GM18870 (cell line): Measurements from ENCODE around the gene ZIK1.
A peak's percentile ranks its signal among the peaks of the same experiment; 100 is the strongest.

Experiments used
- ATAC-seq: cut with Tn5 transposase; IDR thresholded peaks from one replicate; pipeline ENCODE4 v1.9.1; 2021; ENCODE audit warnings: moderate library complexity; ENCODE audit not compliant: unreplicated experiment

ZIK1 gene

DNA sequence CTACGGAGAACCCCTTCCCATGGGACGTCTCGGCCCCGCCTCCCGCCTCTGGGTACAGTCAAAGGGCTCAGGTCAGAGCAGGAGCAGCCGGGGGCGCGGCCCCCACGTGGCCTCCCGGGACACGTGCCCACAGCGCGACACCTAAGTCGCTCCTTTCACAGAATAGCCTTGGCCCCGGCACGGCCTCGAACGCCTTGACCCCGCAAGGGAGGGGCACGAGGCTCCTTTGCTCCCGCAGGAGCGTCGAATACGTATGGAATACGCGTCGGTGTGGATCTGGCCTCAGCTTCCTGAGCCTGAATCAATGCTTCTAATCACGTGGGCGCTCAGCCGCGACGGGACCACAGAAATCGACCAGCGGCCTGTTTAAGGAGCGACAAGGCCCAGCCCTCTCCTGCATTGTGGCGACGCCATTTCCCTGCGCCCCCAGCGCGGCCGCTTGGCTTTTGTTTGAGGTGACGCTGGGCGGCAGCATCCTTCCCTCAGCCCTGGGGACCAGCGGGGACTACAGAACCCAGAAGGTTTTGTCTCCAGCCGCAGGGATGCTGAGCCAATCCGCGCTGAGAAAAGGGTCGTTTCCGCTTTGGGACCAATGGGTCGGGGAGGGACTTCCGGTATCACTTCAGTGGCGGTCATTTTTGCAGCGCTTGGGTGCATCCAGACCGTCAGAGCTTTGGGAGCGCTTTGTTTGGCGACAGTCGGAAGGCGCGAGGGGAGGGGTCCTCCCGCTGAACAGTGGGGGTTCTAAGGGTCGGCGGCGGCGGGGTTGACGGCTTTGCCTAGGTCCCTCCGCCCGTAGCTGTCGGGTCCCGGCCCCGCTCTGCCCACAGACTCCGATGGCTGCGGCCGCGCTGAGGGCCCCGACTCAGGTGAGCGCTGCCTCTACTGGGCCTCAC, at the start of gene ZIK1:
TSS of gene ZIK1 (plus strand) at position 625 of the 896 bp plus-strand sequence. CDS start at position 837, 212 bp downstream.
- ATAC-seq: no peak

DNA sequence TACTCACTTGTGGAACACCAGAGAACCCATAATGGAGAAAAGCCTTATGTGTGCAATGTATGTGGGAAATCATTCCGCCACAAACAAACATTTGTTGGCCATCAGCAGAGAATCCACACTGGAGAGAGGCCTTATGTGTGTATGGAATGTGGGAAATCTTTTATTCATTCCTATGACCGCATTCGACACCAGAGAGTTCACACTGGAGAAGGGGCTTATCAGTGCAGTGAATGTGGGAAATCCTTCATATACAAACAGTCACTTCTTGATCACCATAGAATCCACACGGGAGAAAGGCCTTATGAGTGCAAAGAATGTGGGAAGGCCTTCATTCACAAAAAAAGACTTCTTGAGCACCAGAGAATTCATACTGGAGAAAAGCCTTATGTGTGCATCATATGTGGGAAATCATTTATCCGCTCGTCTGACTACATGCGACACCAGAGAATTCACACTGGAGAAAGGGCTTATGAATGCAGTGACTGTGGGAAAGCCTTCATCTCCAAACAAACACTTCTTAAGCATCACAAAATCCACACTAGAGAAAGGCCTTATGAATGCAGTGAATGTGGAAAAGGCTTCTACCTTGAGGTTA, 45.9 kb upstream of the ZIK1 start:
- no peak for ATAC-seq

DNA sequence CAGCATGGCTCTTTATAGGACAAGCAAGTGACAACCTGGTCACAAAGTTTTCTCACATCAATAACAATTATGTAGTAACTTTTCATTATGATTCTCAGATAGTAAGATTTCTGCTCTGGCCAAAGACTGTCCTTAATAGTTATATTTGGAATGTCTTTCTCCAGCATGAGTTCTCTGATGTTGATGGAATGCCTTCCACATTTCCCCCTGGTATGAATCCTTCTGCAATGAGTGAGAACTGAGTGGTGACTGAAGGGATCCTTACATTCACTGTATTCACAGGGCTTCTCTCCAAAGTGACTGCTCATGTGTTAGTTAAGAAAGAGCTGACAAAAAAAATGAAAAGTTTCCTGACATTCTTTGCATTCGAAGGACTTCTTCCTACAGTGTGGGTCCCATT, 37.4 kb upstream of the ZIK1 start:
- no peak for ATAC-seq

DNA sequence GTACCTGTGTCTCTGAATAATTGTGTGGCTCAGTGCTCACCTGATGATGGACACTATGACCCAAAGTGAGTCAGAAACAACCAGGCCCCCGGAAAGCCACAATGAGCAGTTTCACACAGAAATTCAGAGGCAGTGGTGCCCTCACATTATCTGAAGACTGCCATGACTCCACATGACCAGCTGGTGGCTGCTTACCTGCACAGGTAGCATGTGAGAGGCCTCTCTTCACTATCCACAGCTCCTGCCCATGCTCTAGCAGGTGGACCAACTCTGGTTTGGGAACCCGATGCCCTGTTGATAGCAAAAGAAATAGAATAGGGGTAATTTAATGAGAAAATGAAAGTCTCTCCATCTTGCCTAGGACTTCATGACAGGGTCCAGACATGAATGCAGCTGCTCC, 31.5 kb upstream of the ZIK1 start:
- ATAC-seq: no peak

DNA sequence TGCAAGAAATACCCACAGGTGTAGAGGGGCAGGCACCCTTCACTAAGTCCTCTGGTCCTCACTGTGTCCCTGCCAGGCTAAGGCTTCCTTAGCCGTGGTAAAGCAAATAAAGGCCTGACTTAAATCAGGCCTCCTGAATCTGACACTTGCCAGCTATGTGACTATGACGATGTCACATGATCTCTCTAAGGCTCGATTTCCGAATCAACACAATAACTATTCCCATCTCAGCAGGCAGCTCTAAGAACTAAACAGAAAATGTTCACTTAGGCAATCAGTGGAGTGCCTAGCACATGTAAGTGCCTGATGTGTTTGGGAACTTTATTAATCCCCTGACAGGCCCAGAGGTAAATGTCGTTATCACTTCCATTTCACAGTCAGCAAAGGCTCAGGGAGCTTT, 26.3 kb upstream of the ZIK1 start:
- no peak for ATAC-seq

DNA sequence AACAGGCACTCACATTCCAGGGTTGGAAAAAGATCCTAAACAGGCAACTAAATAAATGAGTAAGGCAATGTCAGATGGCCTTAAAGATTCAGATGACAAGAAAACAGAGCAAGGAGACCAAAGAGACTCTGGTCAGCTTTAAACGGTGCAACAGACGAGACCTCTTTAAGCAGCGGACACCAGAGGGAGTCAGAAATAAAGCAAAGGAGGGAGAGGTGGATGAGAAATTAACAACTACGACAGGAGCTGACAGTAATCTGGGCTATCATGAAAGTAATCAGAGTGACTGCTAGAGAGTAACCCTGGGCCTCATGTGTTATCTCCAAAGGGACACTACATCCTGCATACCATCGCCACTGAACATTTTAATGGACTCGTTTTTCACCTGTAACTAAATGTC, 25.4 kb upstream of the ZIK1 start:
- ATAC-seq: no peak

DNA sequence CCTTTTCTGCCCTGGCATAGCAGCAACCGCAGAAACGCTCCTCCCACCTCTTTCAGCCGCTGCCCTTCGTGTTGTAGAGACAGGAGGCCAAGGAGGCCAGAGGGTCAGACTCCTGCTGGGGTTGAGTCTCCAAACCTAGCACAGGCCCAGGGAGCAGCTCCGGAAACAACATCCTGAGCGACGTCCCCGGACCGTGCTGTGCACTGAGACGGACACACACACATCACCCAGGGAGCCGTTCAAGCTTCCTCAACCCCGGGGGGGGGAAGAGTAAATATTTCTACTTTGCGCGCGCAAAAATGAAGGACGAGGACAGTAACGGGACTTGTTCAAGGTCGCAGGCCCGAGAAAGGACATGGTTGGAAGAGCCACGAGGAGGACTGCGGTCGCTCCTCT, 24.9 kb upstream of the ZIK1 start:
- ATAC-seq: no peak

DNA sequence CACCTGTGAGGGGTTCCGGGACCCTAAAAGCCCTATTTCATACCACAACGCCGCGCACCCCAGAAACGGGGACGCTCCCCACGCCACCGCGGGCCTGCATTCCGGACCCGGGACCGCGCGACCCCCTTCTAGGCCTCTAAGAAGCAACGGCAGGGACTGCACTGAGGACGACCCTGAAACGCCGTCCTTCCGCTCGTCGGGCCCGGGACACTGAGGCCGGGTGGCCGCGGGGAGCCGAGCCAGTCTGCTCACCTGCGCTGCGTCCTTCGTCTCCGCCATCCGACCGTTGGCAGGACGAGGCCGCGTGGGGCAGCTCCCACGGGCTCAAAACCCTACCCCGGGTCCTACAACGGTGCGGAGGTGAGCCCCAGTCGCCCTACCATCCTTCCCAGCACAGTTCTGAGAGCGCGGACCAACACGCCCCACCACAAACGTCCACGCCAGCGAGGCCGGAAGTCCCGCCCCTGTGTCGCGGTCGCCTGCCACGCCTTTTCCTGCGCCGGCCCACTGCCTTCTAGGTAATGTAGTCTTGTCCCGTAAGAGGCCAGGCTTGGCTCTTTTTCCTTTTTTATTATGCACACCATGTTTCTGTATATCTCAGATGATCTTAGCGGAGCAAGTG, 24.4 kb upstream of the ZIK1 start, which contains the start of gene ZNF550:
TSS of gene ZNF550 (minus strand) at position 460 of the 622 bp plus-strand sequence. CDS start at position 279, 181 bp downstream.
- peak; percentile 76 for ATAC-seq

DNA sequence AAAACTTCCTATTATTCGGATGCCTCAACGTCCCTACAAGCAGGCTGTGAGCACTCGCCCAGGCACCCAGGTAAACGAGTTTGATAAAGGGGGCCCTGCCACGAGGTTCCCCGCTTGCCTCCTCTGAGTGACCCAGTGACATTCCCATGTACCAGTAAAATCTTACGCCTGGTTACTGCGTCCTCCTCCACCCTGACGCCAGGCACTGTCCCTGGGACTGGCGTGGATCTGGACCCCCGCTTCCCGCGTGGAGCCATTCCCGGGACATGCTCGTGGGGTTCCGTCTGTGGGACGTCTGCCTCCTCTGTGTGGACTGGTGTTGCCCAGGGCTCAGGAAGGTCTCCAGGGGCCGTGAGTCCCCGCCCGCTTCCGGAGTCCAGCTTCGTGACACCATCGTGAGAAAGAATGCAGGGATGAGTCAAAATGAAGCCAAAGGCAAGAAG, 23.9 kb upstream of the ZIK1 start:
- ATAC-seq: peak; percentile 20

DNA sequence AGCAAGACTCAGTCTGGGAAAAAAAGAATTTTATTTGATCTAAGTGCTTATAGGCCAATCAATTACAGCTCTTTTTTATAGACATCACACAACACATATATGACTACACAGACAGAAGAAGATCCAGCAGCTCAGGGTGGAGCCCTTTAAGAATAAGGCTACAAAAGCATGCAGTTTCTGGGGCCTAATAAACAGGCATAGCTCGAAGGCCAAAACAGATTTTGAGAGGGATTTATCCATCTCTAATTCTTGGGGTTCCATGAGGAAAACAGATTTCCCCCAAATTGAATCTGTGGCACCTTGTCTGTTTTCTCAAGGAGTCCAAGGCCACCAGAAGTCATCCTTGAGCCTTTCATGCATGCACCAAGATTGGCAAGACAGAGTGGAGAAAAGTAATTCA, 20.4 kb upstream of the ZIK1 start:
- ATAC-seq: no peak

DNA sequence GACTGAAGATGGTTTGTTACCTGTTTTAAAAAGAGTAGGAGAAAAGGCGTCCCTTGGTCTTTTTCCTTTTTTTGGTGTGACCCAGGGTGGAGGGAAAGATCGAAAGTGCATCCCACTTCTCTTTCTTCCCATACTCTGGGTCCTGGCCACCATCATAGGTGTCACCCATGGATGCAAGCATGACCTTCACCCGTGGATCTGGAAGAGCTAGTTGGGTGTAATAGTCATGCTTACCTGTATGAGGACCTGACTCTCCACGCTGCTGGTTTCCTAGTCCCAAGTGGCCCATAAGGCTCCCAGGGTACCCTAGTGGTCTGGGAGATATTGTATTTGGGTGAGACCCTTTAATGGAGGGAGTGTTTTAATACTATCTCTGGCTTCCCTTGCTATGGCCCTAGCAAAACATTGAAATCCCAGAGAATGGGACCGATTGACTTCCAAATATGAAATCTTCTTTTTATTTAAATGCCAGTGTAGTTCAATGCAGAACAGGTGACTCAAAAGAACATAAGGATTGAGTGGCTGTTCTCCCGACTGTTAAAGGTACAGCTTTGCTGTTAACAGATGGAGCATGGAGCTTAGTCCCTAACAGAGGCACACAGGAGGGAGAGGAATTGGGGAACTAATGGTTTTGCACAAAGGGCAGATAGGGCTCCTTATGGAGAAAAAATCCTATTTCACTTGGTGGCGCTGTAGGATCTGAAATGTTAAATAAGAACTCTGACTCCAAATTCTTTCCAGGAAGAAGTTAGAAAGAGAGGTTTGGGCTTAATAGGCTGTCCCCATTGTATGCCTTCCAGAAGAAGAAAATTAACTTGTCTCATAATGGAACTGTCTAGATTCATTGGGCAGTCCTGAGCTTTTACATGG, 17.3 kb upstream of the ZIK1 start:
- no peak for ATAC-seq

DNA sequence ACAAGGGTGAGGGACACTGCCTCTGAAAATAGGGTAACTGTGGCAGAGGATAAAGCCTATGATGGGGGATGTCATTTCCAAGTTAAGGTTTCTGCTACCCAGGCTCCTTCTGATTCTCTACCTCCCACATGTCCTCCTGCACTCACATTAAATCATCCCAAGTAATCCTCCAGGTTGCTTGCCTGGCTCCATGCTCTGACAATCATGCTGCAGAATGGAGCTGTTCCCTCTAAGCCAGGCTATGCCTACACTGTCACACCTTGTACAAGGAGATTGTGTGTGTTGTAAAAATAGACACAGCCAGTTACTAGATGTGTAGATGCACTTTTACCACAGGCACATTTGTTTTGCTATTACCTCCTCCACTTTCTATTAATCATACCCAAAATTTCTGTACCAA, 13.2 kb upstream of the ZIK1 start:
- no peak for ATAC-seq

DNA sequence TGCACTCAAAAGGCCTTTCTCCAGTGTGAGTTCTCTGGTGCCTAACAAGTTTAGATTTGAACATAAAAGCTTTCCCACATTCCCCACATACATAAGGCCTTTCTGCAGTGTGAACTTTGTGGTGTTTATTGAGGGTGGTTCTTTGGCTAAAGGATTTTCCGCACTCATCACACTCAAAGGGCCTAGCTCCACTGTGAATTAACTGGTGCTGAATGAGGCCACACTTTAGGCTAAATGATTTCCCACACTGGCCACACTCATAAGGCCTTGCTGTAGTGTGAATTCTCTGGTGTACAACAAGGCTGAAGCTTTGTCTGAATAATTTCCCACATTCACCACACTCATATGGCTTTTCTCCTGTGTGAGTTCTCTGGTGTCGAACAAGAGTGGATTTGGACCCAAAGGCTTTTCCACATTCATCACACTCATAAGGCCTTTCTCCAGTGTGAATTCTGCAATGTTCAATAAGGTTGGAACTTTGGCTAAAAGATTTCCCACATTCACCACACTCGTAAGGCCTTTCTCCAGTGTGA, 11.5 kb upstream of the ZIK1 start:
- no peak for ATAC-seq

DNA sequence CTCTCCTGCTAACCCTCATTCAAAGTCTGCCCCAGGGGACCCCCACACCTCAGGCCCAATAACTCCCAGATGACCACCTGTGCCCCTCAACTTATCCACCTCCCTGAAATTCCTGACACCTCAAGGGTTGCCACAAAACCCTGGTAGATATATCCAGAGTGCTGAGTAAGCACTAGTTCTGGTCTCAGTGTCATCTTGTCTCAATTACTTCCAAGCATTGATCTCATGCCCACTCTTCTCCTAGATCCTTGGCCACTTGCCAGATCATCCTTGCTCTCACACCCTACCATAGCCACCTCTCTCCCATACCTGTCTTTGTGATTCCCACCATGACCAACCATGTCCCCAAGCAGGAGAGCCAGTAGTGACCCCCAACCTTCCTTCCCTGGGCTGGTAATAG, 7.3 kb upstream of the ZIK1 start:
- no peak for ATAC-seq

DNA sequence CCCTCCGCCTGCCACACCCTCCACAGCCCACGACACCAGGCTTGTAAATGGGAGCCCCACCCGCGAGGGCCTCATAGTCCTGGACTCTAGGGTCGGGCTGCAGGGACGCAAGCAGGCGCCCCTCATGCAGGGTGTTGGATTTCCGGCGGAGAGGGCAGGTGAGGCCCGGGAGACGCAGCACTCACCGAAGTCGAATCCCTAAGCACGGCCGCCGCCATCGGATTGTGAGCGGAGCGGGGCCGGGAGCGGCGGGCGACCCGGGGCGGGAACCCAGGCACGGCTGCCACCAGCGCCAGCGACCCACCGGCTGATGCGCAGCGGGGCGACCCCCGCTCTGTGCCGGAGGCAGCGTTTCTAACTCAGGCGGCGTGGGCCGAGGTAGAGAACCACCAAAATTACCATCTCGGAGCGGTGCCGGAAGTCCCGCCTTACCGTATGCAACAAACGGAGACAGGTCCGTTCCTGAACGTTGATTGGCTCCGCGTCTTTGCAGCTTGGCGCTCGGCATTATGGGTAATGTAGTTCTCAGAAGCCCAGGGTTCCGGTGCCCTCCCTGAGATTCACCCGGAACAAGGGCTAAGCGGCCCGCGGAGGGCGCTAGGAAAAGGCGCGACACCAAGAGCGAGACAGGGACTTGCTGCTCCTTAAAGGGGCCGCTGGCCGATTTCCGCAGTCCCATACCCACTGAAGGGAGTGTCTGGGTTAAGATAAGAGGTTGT, 5.3 kb upstream of the ZIK1 start, which contains the start of gene ZNF416:
TSS of gene ZNF416 (minus strand) at position 425 of the 719 bp plus-strand sequence. CDS start at position 218, 207 bp downstream.
- ATAC-seq: peak; percentile 96

DNA sequence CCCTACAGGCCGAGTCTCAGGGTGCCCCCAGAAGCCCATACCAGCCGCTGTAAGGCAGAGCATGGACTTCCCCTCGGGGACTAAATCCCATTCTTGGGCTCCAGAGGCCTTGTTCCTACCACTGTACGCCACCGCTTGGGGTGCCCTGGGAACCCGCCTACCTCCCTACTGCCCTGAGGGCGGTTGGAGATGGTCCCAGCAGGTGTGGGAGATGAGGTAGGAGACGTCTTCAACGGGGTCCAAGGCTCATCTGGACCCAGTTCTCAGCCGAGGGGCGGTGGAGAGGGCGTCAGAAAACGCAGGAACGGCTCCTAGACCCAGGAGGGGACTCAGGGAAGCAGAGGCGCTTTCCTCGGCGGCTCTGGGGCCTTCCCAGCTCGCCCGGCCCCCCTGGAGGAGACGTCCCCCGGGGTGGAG, 833 bp upstream of the ZIK1 start:
- ATAC-seq: no peak

DNA sequence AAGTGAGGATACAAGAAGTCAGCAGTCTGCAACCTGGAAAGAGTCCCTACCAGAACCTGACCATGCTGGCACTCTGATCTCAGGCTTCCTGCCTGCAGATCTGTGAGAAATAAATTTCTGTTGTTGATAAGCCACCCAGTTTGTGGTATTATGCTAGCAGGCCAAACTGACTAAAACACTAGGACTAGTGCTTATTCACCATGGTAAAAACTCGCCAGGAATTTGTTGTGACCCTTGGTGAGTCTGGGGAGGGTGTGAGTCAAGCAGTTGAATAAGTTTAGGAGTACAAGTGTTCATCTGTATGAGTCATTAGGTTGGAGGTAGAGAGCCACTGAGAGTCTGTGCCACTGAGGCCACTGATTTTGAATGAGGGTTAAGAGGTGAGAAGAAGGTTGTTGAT, 3.6 kb downstream of the ZIK1 start:
- ATAC-seq: no peak

DNA sequence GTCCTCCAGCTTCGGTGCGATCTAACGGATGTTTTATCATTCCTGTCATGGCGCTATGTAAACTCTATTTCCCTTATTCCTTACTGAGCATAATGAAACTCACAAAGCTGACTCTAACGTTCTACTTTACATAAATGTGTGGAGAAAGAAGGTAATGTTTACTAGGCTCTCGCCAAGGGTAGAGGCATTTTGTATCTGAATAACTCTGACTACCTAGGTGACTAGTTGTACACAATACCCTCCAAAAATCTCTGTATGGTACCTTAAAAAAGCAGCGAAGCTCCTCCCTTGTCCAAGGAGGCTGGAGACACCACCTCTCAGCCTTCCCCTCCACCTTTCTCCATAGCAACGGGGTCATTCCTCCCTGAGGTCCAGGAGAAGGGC, 15.4 kb downstream of the ZIK1 start:
- ATAC-seq: peak; percentile 22

DNA sequence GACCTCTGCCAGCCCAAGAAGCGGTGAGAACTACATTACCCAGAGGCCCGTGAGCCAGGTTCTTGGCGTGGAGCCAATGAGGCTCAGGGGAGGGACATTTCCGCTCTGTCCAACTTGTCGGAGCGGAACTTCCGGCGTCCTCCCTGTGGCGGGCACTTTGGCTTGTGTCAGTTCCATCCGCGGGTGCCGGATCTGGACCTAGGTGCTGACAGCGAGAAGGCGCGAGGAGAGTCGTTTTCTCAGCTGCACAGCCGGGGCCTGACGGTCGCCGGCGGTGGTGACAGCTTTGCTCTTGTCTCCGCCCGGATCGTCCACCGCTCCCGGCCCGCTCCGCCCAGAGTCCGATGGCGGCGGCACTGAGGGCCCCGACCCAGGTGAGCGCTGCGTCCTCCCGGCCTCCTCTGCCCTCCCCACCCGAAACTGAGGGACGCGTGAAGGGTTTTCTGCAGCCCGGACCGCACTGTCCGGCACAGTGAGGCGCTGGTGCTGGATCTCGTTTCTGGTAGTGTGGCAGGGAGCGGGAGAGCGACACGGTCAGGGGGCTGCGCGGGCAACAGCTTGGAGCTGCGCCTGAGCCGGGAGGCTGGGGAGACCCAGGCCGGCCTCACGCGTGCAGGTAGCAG, 15.9 kb downstream of the ZIK1 start, which contains the start of gene ZNF530:
TSS of gene ZNF530 (plus strand) at position 125 of the 623 bp plus-strand sequence. CDS start 4,461 bp downstream, outside the sequence.
- ATAC-seq: peak; percentile 82
